HEK293 (cell line): ENCODE results near the gene MTMR6.

Experiments used
- HOXA7 ChIP-seq: sonication (generic); formaldehyde crosslinking; IDR thresholded peaks from 2 replicates; pipeline ENCODE4 v1.8.1; 2022; ENCODE audit warnings: missing genetic modification reagents, borderline replicate concordance
- KLF1 ChIP-seq: fragments of 450-650 bp; formaldehyde crosslinking; IDR thresholded peaks from 2 replicates; pipeline ENCODE4 v1.5.1; 2016; ENCODE audit warnings: missing biosample characterization, missing genetic modification characterization
- SALL2 ChIP-seq: fragments of 450-650 bp; formaldehyde crosslinking; IDR thresholded peaks from 2 replicates; pipeline ENCODE4 v1.5.0; 2017; ENCODE audit warnings: missing biosample characterization, mild to moderate bottlenecking, missing genetic modification characterization, borderline replicate concordance
- TCF7L2 ChIP-seq: IDR thresholded peaks from 2 replicates; pipeline ENCODE4 v1.6.1; 2011; ENCODE audit warnings: low read depth, mild to moderate bottlenecking, inconsistent platforms, low read length, moderate library complexity, borderline replicate concordance
- ZBTB1 ChIP-seq: fragments of 450-650 bp; formaldehyde crosslinking; IDR thresholded peaks from 2 replicates; pipeline ENCODE4 v1.5.1; 2016; ENCODE audit warnings: missing biosample characterization, missing genetic modification characterization
- ZEB2 ChIP-seq: fragments of 450-650 bp; formaldehyde crosslinking; IDR thresholded peaks from 2 replicates; pipeline ENCODE4 v1.5.1; 2016; ENCODE audit warnings: missing biosample characterization, missing genetic modification characterization
- ZNF155 ChIP-seq: fragments of 450-650 bp; formaldehyde crosslinking; IDR thresholded peaks from 2 replicates; pipeline ENCODE4 v1.5.1; 2016; ENCODE audit warnings: missing biosample characterization, missing genetic modification characterization
- ZNF175 ChIP-seq: fragments of 450-650 bp; formaldehyde crosslinking; IDR thresholded peaks from 2 replicates; pipeline ENCODE4 v1.5.1; 2016; ENCODE audit warnings: missing biosample characterization, missing genetic modification characterization
- ZNF426 ChIP-seq: fragments of 450-650 bp; formaldehyde crosslinking; IDR thresholded peaks from 2 replicates; pipeline ENCODE4 v1.5.1; 2017; ENCODE audit warnings: missing biosample characterization, missing genetic modification characterization, mild to moderate bottlenecking, inconsistent platforms, moderate library complexity
- ZNF544 ChIP-seq: fragments of 450-650 bp; formaldehyde crosslinking; IDR thresholded peaks from 2 replicates; pipeline ENCODE4 v1.5.0; 2017; ENCODE audit warnings: missing biosample characterization, missing genetic modification characterization
- ZSCAN16 ChIP-seq: fragments of 450-650 bp; formaldehyde crosslinking; IDR thresholded peaks from 2 replicates; pipeline ENCODE4 v1.5.1; 2016; ENCODE audit warnings: missing biosample characterization, missing genetic modification characterization
- ZSCAN30 ChIP-seq: fragments of 450-650 bp; IDR thresholded peaks from 2 replicates; pipeline ENCODE4 v1.5.1; 2018; ENCODE audit warnings: missing biosample characterization, mild to moderate bottlenecking, missing genetic modification characterization, moderate library complexity
- TF ChIP-seq, protein P1 (sequence below): fragments of 450-650 bp; formaldehyde crosslinking; IDR thresholded peaks from 2 replicates; pipeline ENCODE4 v1.5.1; 2016; ENCODE audit warnings: missing biosample characterization, missing genetic modification characterization
- TF ChIP-seq, protein P2 (sequence below): fragments of 450-650 bp; formaldehyde crosslinking; conservative IDR thresholded peaks from 2 replicates; pipeline ENCODE4 v1.5.1; 2016; ENCODE audit warnings: low read depth, missing biosample characterization, missing genetic modification characterization

DNA sequence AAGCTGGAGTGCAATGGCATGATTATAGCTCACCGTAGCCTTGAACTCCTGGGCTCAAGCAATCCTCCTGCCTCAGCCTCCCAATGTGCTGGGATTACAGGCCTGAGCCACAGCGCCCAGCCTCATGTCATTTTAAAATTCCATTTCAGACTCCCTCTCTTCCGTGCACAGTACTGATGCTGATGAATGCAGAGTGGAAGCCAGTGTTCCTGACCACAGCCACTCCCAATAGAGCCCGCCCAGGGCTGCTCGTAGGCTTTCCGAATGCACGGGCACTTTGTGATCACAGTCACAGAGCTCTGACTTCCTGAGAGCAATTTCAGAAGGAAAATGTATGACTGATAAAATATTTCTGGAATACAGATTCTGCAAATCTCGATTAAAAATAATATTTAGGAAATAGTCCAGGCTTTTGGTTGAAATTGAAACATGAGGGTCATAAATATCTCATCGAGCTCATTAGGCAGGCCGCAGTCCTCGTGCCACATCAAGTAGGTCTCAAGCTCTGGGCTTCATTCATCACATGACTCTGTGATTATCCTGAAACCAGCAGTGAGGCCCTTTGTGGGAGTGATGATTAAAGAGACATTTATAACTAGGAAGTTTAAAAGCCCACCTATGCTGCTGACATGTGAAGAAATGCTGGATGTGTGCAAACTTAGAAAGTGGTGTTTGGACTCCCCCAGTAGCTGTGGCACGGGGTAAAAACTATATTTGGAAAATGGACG is 76.3 kb downstream of the MTMR6 start:
- TF ChIP-seq ZSCAN30 (tag by site-specific recombination) (no peak), HOXA7 (CRISPR knock-in tag) (no peak), ZBTB1 (tag by site-specific recombination) (no peak), ZNF544 (no peak), ZEB2 (tag by site-specific recombination) (no peak), KLF1 (tag by site-specific recombination) (no peak), ZSCAN16 (tag by site-specific recombination) (no peak), ZNF155 (tag by site-specific recombination) (no peak), ZNF175 (tag by site-specific recombination) (no peak), SALL2 (tag by site-specific recombination) (no peak), ZNF426 (no peak), TCF7L2 (no peak)
- TF ChIP-seq, protein P1, sequence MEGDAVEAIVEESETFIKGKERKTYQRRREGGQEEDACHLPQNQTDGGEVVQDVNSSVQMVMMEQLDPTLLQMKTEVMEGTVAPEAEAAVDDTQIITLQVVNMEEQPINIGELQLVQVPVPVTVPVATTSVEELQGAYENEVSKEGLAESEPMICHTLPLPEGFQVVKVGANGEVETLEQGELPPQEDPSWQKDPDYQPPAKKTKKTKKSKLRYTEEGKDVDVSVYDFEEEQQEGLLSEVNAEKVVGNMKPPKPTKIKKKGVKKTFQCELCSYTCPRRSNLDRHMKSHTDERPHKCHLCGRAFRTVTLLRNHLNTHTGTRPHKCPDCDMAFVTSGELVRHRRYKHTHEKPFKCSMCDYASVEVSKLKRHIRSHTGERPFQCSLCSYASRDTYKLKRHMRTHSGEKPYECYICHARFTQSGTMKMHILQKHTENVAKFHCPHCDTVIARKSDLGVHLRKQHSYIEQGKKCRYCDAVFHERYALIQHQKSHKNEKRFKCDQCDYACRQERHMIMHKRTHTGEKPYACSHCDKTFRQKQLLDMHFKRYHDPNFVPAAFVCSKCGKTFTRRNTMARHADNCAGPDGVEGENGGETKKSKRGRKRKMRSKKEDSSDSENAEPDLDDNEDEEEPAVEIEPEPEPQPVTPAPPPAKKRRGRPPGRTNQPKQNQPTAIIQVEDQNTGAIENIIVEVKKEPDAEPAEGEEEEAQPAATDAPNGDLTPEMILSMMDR (tag by site-specific recombination), result no peak
- TF ChIP-seq, protein P2, sequence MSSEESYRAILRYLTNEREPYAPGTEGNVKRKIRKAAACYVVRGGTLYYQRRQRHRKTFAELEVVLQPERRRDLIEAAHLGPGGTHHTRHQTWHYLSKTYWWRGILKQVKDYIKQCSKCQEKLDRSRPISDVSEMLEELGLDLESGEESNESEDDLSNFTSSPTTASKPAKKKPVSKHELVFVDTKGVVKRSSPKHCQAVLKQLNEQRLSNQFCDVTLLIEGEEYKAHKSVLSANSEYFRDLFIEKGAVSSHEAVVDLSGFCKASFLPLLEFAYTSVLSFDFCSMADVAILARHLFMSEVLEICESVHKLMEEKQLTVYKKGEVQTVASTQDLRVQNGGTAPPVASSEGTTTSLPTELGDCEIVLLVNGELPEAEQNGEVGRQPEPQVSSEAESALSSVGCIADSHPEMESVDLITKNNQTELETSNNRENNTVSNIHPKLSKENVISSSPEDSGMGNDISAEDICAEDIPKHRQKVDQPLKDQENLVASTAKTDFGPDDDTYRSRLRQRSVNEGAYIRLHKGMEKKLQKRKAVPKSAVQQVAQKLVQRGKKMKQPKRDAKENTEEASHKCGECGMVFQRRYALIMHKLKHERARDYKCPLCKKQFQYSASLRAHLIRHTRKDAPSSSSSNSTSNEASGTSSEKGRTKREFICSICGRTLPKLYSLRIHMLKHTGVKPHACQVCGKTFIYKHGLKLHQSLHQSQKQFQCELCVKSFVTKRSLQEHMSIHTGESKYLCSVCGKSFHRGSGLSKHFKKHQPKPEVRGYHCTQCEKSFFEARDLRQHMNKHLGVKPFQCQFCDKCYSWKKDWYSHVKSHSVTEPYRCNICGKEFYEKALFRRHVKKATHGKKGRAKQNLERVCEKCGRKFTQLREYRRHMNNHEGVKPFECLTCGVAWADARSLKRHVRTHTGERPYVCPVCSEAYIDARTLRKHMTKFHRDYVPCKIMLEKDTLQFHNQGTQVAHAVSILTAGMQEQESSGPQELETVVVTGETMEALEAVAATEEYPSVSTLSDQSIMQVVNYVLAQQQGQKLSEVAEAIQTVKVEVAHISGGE (tag by site-specific recombination), result no peak
